ENCODE results near the gene APBA2.

The APBA2 gene

DNA sequence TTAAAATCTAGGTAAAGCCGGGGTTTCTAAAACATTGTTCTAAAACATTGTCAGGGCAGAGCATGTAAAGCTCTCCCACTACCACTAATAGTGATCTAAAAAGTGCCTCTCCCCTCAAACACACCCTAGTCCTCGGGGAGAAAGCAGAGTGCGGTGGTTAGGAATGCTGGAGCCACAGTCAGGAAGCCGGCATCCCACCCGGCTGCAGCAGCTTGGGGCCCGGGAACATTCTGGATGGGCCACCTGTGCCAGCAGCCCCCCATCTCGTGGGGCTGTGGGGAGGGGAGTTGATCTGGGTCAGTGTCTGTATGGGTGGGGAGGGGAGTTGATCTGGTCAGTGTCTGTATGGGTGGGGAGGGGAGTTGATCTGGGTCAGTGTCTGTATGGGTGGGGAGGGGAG, 176.9 kb downstream of the APBA2 start:
- no peaks in the 10 kb centered on the region for H3K27me3 ChIP-seq (ENCODE audit: control insufficient read depth, insufficient read depth, low read length)
- no peak overlapping the region for H3K9ac ChIP-seq (ENCODE audit: low read length)
- H3K9me3 ChIP-seq (ENCODE audit: control insufficient read depth, low read length) = no peaks in the 10 kb centered on the region
- no peaks in the 10 kb centered on the region for H3K36me3 ChIP-seq (ENCODE audit: control insufficient read depth, insufficient read depth, low read length)
- H3K4me1 ChIP-seq (ENCODE audit: control insufficient read depth, insufficient read depth, low read length) = no peaks in the 10 kb centered on the region
- no peak overlapping the region for H3K4me3 ChIP-seq (ENCODE audit: low read length)

DNA sequence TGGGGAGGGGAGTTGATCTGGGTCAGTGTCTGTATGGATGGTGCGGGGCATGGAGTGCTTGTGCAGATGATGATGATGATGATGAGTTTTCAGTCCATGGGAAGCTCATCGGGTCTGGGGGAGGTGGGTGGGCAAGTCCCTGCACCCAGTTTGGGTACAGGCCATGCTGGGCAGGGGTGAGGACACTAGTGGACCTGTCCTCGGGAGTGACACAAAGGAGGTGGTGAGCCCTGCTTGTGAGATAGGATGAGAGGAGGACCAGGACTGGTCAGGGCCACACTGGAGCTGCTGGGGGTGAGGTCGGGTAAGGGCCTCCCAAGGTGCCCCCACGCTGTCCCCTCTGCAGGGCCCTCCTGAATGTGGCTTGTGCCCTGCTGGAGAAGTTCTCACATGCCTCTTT, 177.9 kb downstream of the APBA2 start:
- Histone ChIP-seq H3K4me3 (ENCODE audit: low read length) (no peak overlapping the region), H3K9ac (ENCODE audit: low read length) (no peak overlapping the region), H3K27me3 (ENCODE audit: control insufficient read depth, insufficient read depth, low read length) (no peaks in the 10 kb centered on the region), H3K9me3 (ENCODE audit: control insufficient read depth, low read length) (no peaks in the 10 kb centered on the region), H3K36me3 (ENCODE audit: control insufficient read depth, insufficient read depth, low read length) (no peaks in the 10 kb centered on the region), H3K4me1 (ENCODE audit: control insufficient read depth, insufficient read depth, low read length) (no peaks in the 10 kb centered on the region)

DNA sequence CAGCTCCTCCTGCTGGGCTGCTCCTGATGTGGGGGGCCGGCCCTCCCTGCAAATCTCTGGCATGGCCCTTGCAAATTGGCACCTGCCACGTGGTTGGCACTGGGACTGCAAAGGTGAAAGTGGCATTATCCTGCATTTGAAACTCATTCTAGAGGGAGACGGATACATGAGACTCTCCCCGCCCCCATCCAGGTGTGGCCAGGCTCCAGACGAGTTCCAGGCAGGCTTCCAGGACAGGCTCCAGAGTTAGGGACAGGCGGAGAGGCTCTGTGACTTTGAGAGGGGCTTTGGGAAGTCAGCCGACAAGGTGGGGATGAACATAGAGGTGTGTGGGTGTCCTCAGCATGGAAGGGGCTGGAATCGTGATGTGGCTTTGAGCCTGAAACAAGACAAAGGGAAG, 178.5 kb downstream of the APBA2 start:
- no peaks in the 10 kb centered on the region for H3K4me1 ChIP-seq (ENCODE audit: control insufficient read depth, insufficient read depth, low read length)
- no peak overlapping the region for H3K4me3 ChIP-seq (ENCODE audit: low read length)
- no peaks in the 10 kb centered on the region for H3K27me3 ChIP-seq (ENCODE audit: control insufficient read depth, insufficient read depth, low read length)
- no peaks in the 10 kb centered on the region for H3K36me3 ChIP-seq (ENCODE audit: control insufficient read depth, insufficient read depth, low read length)
- H3K9me3 ChIP-seq (ENCODE audit: control insufficient read depth, low read length) = no peaks in the 10 kb centered on the region
- no peak overlapping the region for H3K9ac ChIP-seq (ENCODE audit: low read length)

DNA sequence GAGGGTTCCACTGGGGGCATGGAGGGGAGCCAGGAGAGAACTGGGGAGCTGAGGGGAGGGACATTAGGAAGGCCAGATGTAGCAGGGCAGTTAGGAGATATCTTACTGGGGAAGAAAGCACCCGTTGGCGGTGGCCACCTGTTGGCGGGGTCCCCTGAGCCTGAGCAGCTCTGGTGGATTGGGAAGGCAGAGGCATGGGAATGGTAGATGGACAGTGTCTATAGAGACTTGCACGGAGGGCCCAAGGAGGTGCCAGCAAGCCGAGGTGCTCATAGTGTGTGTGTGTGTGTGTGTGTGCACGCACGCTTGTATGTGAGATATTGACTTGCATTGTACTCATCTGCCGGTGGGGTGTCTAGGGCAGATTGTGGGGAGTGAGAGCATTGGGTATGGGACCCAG, 179.0 kb downstream of the APBA2 start:
- H3K36me3 ChIP-seq (ENCODE audit: control insufficient read depth, insufficient read depth, low read length) = no peaks in the 10 kb centered on the region

GRCh38 chr15:29065571-29065970, 179.8 kb downstream of the APBA2 start:
- H3K9me3 ChIP-seq (ENCODE audit: control insufficient read depth, low read length) = no peaks in the 10 kb centered on the region
- no peaks in the 10 kb centered on the region for H3K36me3 ChIP-seq (ENCODE audit: control insufficient read depth, insufficient read depth, low read length)
- no peaks in the 10 kb centered on the region for H3K4me1 ChIP-seq (ENCODE audit: control insufficient read depth, insufficient read depth, low read length)
- no peak overlapping the region for H3K9ac ChIP-seq (ENCODE audit: low read length)
- H3K4me3 ChIP-seq (ENCODE audit: low read length) = no peak overlapping the region
- no peaks in the 10 kb centered on the region for H3K27me3 ChIP-seq (ENCODE audit: control insufficient read depth, insufficient read depth, low read length)

More for the DNA sequence above, 179.0 kb downstream of the APBA2 start:
- H3K4me1 ChIP-seq (ENCODE audit: control insufficient read depth, insufficient read depth, low read length) = no peaks in the 10 kb centered on the region
- no peaks in the 10 kb centered on the region for H3K9me3 ChIP-seq (ENCODE audit: control insufficient read depth, low read length)
- no peaks in the 10 kb centered on the region for H3K27me3 ChIP-seq (ENCODE audit: control insufficient read depth, insufficient read depth, low read length)
- no peak overlapping the region for H3K4me3 ChIP-seq (ENCODE audit: low read length)
- no peak overlapping the region for H3K9ac ChIP-seq (ENCODE audit: low read length)

GRCh38 chr15:29066310-29066709, 180.5 kb downstream of the APBA2 start:
- no peak overlapping the region for H3K9ac ChIP-seq (ENCODE audit: low read length)
- H3K4me3 ChIP-seq (ENCODE audit: low read length) = no peak overlapping the region
- no peaks in the 10 kb centered on the region for H3K4me1 ChIP-seq (ENCODE audit: control insufficient read depth, insufficient read depth, low read length)
- H3K27me3 ChIP-seq (ENCODE audit: control insufficient read depth, insufficient read depth, low read length) = no peaks in the 10 kb centered on the region
- no peaks in the 10 kb centered on the region for H3K36me3 ChIP-seq (ENCODE audit: control insufficient read depth, insufficient read depth, low read length)
- H3K9me3 ChIP-seq (ENCODE audit: control insufficient read depth, low read length) = no peaks in the 10 kb centered on the region

DNA sequence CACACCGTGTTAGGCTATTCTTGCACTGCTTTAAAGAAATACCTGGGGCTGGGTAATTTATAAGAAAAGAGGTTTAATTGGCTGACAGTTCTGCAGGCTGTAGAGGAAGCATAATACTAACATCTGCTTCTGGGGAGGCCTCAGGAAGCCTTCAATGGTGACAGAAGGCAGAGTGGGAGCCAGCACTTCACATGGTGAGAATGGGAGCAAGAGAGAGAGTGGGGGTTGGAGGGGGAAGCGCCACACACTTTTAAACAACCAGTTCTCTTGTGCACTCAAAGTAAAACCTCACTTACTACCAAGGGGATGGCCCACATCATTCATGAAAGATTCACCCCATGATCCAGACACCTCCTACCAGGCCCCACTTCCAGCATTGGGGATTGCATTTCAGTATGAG, 181.1 kb downstream of the APBA2 start:
- no peaks in the 10 kb centered on the region for H3K27me3 ChIP-seq (ENCODE audit: control insufficient read depth, insufficient read depth, low read length)
- no peaks in the 10 kb centered on the region for H3K9me3 ChIP-seq (ENCODE audit: control insufficient read depth, low read length)
- no peaks in the 10 kb centered on the region for H3K36me3 ChIP-seq (ENCODE audit: control insufficient read depth, insufficient read depth, low read length)
- H3K4me3 ChIP-seq (ENCODE audit: low read length) = no peak overlapping the region
- no peaks in the 10 kb centered on the region for H3K4me1 ChIP-seq (ENCODE audit: control insufficient read depth, insufficient read depth, low read length)
- H3K9ac ChIP-seq (ENCODE audit: low read length) = no peak overlapping the region

DNA sequence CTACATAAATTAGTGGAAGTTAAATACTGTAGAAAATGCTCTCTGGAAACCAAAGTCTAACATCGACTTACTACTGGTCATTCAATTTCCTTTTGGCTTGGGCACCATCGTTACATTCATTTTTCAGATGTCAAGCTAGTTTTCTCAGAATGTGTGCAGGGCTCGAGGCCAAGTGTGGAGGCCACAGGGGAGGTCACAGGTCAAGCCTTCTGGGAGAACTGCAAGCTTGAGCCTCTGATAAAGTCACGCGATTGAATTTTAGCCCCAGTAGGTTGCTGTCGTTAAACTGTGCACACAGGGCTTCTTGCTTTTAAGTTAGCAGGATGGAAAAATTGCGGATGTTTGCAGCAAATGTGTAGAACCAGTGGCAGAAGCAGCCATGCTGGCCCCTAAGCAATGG, 182.2 kb downstream of the APBA2 start:
- Histone ChIP-seq H3K4me3 (ENCODE audit: low read length) (no peak overlapping the region), H3K4me1 (ENCODE audit: control insufficient read depth, insufficient read depth, low read length) (no peaks in the 10 kb centered on the region), H3K9ac (ENCODE audit: low read length) (no peak overlapping the region), H3K9me3 (ENCODE audit: control insufficient read depth, low read length) (no peaks in the 10 kb centered on the region), H3K27me3 (ENCODE audit: control insufficient read depth, insufficient read depth, low read length) (no peaks in the 10 kb centered on the region), H3K36me3 (ENCODE audit: control insufficient read depth, insufficient read depth, low read length) (no peaks in the 10 kb centered on the region)

GRCh38 chr15:29070471-29071231, 184.9 kb downstream of the APBA2 start:
- Histone ChIP-seq H3K4me3 (ENCODE audit: low read length) (no peak overlapping the region), H3K9ac (ENCODE audit: low read length) (no peak overlapping the region), H3K27me3 (ENCODE audit: control insufficient read depth, insufficient read depth, low read length) (no peaks in the 10 kb centered on the region), H3K36me3 (ENCODE audit: control insufficient read depth, insufficient read depth, low read length) (no peaks in the 10 kb centered on the region), H3K4me1 (ENCODE audit: control insufficient read depth, insufficient read depth, low read length) (no peaks in the 10 kb centered on the region), H3K9me3 (ENCODE audit: control insufficient read depth, low read length) (no peaks in the 10 kb centered on the region)

DNA sequence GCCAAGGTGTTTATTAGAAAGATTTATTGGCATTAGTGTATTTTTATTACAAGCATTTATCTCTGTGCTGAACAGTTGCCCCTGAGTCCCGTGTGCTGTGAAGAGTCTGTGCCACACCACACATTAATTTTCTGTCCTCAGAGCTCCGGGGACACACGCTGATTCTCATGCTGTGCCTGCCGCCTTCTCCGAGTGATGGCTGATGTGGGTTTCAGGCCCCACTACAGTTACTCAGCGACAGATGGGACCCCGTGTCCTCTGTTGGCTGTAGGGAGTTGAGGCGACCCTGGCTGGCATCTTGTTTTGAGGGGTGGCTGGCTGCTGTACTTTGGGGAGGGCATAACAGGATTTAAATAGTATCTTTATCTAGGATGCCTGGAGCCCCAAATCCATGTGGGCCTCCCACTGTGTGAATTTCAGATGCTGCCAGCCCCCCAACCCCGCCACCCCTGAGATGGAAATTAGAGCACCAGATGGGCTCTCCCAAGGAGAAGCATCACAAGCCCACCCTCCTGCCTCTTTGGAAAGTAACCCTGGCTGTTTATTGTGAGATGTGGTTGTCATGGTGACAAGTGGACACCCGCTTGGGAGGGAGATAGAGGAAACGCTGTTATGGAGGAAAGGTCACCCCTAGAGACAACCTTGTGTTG, 185.6 kb downstream of the APBA2 start:
- Histone ChIP-seq H3K36me3 (ENCODE audit: control insufficient read depth, insufficient read depth, low read length) (no peaks in the 10 kb centered on the region), H3K9me3 (ENCODE audit: control insufficient read depth, low read length) (no peaks in the 10 kb centered on the region), H3K9ac (ENCODE audit: low read length) (no peak overlapping the region), H3K4me1 (ENCODE audit: control insufficient read depth, insufficient read depth, low read length) (no peaks in the 10 kb centered on the region), H3K27me3 (ENCODE audit: control insufficient read depth, insufficient read depth, low read length) (no peaks in the 10 kb centered on the region), H3K4me3 (ENCODE audit: low read length) (no peak overlapping the region)

DNA sequence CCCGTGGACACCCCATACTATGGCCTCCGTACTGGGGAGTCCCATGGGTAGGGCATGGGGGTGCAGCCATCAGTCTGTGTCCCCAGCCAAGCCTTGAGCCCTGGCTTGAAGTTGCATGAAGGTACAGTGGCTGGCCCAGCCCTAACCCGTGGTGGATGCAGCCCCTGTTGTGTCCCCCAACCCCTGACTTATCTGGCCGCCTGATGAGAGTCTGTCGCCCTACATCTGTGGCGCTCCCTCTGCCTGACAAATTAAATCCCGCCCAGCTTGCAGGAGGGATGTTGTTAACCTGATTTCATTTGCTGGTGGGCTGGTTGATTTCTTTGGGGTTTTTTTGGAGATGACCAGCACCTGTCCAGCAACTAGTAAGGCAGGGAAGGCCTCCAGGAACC, 186.1 kb downstream of the APBA2 start:
- no peaks in the 10 kb centered on the region for H3K27me3 ChIP-seq (ENCODE audit: control insufficient read depth, insufficient read depth, low read length)
- H3K9ac ChIP-seq (ENCODE audit: low read length) = no peak overlapping the region
- no peaks in the 10 kb centered on the region for H3K9me3 ChIP-seq (ENCODE audit: control insufficient read depth, low read length)
- H3K4me3 ChIP-seq (ENCODE audit: low read length) = no peak overlapping the region
- no peaks in the 10 kb centered on the region for H3K36me3 ChIP-seq (ENCODE audit: control insufficient read depth, insufficient read depth, low read length)
- no peaks in the 10 kb centered on the region for H3K4me1 ChIP-seq (ENCODE audit: control insufficient read depth, insufficient read depth, low read length)

DNA sequence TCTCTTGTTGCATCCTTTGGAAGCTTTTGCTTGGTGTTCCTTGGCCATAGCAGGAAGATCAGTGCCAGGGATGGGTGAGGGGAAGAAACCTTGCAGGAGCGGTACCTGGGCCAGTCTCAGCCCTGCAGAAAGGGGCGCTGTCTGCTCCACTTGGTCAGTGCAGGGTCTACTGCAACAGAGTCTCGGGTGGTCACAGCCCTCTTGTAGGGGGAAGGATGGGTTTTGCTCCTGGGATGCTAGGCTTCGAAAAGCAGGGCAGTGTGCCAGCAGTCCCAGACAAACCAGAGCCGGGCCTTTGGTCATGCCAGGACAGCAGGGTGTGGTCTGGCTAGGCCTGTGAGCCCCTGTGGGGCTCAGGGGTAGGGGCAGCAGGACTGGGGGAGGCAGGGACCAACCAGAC, 186.7 kb downstream of the APBA2 start:
- Histone ChIP-seq H3K4me3 (ENCODE audit: low read length) (no peak overlapping the region), H3K4me1 (ENCODE audit: control insufficient read depth, insufficient read depth, low read length) (no peaks in the 10 kb centered on the region), H3K9me3 (ENCODE audit: control insufficient read depth, low read length) (no peaks in the 10 kb centered on the region), H3K27me3 (ENCODE audit: control insufficient read depth, insufficient read depth, low read length) (no peaks in the 10 kb centered on the region), H3K9ac (ENCODE audit: low read length) (no peak overlapping the region), H3K36me3 (ENCODE audit: control insufficient read depth, insufficient read depth, low read length) (no peaks in the 10 kb centered on the region)
